NAMALWA (cell line): ENCODE measurements around the gene TSPAN10.

Source experiments
- DNase-seq: peaks from one replicate; pipeline ENCODE4 v3.0.0-alpha.2; 2015; ENCODE audit warnings: low spot score

TSPAN10 gene

GRCh38 chr17:81687770-81688541, 51.0 kb downstream of the TSPAN10 start:
- no peak for DNase-seq

- no peak for DNase-seq
Observed at GRCh38 chr17:81688616-81689015, 51.6 kb downstream of the TSPAN10 start.

GRCh38 chr17:81690066-81690465, 53.1 kb downstream of the TSPAN10 start:
- no peak for DNase-seq

- no peak for DNase-seq
Observed at GRCh38 chr17:81690549-81690948, 53.6 kb downstream of the TSPAN10 start.

GRCh38 chr17:81691196-81691595, 54.2 kb downstream of the TSPAN10 start:
- DNase-seq = no peak

GRCh38 chr17:81691608-81692007, 54.6 kb downstream of the TSPAN10 start:
- no peak for DNase-seq

- peak; percentile 40 for DNase-seq
Observed at GRCh38 chr17:81693509-81694210, 56.7 kb downstream of the TSPAN10 start.

- DNase-seq = no peak
Observed at GRCh38 chr17:81694810-81695209, 57.8 kb downstream of the TSPAN10 start.

- no peak for DNase-seq
Observed at GRCh38 chr17:81695211-81695610, 58.2 kb downstream of the TSPAN10 start.

GRCh38 chr17:81695801-81696200, 58.8 kb downstream of the TSPAN10 start:
- no peak for DNase-seq

GRCh38 chr17:81696218-81696941, 59.4 kb downstream of the TSPAN10 start:
- DNase-seq = no peak

- no peak for DNase-seq
Observed at GRCh38 chr17:81697261-81698044, 60.5 kb downstream of the TSPAN10 start.
